HG03060 (cell line): ENCODE results near the gene STKLD1.
"Not testable (repeated sequence)": the region's sequence is repeated elsewhere in the genome, so short reads cannot be mapped to it uniquely, and the experiment has no call there.

Experiments used
- ATAC-seq: cut with Tn5 transposase; IDR thresholded peaks from one replicate; pipeline ENCODE4 v1.9.1; 2021; ENCODE audit warnings: low read depth, moderate number of reproducible peaks; ENCODE audit not compliant: unreplicated experiment

Gene STKLD1

DNA sequence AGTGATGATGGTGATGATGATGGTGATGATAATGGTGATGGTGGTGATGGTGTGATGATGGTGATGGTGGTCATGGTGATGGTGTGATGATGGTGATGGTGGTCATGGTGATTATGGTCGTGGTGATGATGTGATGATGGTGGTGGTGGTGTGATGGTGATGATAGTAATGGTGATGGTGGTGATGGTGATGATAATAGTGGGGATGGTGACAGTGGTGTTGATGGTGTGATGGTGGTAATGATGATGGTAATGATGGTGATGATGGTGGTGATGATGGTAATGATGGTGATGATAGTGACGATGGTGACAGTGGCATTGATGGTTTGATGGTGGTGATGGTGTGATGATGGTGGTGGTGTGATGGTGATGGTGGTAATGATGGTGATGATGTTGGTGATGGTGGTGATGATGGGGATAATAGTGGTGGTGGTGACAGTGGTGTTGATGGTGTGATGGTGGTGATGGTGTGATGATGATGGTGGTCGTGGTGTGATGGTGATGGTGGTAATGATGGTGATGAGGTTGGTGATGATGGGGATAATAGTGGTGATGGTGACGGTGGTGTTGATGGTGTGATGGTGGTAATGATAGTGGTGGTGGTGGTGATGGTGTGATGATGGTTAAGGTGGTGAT is 6.5 kb downstream of the STKLD1 start:
- no peak for ATAC-seq

DNA sequence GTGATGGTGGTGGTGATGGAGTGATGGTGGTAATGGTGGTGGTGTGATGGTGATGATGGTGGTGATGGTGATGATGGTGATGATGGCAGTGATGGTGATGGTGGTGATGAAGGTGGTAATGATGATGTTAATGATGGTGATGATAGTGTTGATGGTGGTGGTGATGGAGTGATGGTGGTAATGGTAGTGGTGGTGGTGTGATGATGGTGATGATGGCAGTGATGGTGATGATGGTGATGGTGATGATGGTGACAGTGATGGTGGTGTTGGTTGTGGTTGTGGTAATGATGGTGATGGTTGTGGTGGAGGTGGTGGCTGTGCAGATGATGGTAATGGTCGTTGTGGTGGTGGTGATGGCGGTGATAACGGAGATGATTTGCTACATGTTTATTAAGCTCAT is 7.3 kb downstream of the STKLD1 start:
- ATAC-seq, result no peak

DNA sequence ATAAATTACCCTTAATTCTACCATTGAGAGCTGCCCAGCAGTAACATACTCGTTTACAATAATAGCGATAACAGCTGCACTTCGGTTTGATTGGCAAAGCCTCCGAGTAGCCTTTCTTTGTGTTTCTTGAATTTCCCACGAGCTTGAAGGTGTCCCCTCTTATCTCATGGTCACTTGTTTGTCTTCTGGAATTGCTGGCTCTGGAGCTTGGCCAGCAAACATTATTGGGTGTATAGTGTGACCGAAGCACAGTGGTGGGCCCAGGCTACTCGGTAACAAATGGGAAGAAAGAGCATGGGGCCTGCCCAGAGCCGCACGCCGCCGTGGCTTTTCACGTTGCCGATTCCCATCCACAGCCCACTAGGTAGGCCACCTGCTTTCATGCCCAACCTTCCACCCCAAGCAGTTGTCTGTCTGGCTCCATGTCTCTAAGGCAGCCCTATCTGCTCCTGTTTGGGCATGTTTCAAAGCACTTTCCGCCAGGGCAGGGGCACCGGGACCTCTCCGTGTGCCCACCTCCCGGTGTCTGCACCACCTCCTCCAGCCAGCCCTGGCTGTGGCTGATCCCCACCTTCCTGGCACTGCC is 8.7 kb downstream of the STKLD1 start:
- no peak for ATAC-seq

DNA sequence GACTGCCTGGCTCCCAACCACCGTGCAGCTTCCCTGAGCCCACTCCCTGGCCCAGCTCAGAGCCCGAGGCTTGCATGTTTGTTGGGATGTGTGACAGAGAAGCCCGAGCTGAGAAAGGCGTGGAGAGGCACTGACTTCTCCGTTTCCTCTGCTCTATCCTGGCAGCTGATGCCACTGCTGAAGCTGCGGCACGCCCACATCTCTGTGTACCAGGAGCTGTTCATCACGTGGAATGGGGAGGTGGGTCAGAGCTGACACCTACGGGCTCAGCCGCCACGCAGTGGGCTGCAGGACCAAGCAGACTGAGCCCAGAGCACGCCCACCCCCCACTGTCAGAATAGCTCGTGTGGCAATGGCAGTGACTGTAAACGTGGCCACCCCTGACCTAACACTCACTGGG is 9.3 kb downstream of the STKLD1 start:
- no peak for ATAC-seq

DNA sequence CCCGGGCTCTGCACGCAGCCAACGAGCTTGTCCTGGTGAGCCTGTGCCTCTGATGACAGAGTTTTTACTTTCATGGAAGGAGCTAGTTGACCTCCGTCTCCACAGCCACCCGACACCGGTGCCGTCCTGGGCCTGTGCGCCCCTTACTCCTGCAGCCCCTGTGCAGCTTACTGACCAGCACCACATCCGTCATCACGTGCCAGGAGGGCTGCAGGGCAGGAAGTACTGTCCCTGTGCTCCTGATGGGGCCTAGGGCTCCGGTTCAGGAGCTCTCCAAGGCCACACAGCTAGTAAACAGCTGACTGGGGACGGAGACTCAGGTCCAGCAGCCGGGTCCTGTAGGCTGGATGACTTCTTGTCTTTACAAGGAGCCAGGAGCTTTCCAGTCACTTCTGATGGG is 10.2 kb downstream of the STKLD1 start:
- no peak for ATAC-seq

DNA sequence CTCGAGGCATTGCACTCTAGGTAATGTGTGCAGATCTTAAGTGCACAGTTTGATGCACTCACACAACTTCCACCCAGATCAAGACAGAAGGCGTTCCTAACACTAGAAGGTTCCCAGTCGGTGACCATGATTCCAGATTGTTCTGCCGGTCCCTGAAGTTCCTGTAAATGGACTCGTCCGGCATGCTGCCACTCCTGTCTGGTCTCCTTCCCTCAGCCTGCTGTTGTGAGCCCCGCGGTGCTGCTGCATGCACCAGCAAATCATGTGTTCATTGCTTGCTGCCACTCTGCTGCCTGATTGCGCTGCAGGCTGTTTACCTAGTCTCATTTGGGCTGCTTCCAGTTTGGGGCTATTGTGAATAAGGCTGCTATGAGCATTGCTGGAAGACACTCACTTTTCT is 11.5 kb downstream of the STKLD1 start:
- no peak for ATAC-seq

DNA sequence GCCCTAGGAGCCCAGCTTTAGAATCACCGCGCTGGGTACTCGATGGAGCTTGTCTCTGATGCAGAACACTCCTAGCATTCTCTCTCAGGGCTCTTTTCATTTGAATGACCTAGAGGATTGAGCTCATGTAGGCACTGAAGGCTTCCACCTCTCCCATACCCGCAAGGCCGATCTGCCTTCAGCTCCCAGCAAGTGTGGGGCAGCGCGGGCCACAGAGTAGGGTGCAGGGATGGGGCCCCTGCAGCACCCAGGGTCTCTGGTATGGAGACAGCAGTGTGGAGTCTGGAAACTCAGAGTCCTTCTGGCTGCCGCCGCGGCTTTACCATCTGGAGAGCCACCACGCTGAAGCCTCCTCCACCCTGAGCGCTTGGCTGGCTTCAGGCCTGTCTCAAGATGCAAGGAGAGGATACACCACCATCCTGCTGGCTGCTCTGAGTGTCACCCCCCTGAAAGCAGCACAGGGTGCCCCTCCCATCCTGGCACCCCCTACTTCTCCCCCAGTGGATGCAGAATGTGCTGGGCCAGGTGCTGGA is 12.9 kb downstream of the STKLD1 start:
- no peak for ATAC-seq

DNA sequence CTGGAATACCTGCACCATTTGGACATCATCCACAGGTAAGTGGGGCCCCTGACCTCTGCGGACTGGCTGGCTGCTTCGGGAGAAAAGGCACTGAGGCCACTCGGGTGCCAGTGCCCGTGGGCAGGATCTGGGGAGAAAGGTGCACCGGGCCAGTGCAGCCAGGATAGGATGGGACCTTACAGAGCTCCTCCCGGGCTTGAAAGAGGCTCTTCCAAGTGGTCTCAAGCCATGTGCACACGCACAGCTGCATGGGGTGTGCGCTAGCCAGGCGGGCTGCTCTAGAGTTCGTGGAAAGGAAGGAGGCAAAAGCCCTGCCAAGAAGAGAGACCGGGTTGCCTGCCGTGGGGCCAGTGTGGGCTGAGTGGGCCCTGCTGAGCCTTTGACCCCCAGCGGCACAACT is 13.4 kb downstream of the STKLD1 start:
- ATAC-seq, result no peak

DNA sequence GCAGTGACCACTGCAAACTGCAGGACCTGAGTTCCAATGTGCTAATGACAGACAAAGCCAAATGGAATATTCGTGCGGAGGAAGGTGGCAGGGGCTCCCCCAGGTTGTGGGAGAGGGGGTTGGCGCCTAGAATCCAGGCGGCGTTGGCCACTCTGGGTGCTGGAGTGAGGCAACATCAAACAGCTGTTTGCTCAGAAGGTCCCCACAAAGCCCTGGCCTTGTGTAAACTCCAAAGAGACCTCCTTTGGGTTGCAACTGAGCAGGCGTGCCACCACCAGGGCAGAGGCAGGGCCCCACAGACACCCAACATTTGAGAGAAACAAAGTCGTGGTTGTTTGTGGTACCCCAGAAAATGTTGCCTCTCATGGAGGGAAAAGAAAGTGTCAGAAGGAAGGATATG is 14.5 kb downstream of the STKLD1 start:
- ATAC-seq, result no peak

DNA sequence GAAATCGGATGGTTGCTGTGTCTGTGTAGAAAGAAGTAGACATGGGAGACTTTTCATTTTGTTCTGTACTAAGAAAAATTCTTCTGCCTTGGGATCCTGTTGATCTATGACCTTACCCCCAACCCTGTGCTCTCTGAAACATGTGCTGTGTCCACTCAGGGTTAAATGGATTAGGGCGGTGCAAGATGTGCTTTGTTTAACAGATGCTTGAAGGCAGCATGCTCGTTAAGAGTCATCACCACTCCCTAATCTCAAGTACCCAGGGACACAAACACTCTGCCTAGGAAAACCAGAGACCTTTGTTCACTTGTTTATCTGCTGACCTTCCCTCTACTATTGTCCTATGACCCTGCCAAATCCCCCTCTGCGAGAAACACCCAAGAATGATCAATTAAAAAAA is 15.3 kb downstream of the STKLD1 start:
- ATAC-seq, result not testable (repeated sequence)

DNA sequence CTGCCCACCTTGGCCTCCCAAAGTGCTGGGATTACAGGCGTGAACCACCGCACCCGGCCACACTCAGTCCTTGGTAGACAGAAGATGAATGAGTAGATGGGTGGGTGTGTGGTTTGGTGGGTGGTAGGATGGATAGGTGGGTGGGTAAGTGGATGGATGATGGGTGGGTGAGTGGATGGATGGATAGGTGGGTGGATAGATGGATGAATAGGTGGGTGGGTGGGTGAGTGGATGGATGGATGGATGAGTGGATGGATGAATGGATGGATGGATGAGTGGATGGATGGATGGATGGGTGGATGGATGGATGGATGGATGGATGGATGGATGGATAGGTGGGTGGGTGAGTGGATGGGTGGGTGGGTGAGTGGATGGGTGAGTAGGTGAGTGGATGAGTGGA is 16.1 kb downstream of the STKLD1 start:
- not testable (repeated sequence) for ATAC-seq

DNA sequence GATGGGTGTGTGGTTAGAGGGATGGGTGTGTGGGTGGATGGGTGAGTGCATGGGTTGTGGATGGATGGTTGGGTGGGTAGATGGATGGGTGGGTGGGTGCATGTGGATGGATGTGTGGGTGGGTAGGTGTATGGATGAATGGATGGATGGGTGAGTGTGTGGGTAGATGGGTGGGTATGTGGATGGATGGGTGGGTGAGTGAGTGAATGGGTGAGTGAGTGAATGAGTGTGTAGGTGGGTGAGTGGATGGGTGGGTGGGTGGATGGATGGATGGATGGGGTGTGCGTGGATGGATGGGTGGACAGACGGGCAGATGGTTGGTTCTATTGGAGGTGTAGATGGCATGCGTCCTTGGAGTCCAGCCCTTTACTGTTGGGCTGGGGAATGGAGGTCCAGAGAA is 17.2 kb downstream of the STKLD1 start:
- no peak for ATAC-seq

DNA sequence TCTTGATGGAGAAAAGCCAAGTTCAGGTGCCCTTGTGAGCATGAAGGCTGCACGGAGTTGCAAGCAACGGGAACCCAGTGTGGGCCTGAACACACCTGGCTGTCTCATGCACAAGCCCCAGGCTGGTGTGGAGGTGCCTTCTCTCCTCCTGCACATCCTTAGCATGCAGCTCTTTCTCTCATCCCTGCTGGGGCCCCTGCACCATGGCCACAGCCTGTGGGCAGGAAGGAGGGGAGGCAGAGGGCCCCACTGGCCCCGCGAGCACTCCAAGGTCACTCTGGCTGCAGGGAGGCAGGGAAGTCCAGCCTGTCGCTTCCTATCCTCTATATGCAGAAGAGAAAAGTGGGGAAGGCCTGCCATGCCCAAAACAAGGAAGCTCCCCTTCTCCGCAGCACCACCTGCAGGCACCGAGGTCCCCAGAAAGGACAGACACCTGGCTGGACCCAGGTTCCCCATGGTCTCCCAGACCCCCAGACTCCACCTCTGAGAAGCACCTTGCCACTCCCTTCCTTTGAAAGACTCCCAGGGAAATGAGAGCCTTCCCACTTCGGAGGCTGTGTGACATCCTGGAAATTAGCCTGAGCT is 18.6 kb downstream of the STKLD1 start:
- no peak for ATAC-seq

DNA sequence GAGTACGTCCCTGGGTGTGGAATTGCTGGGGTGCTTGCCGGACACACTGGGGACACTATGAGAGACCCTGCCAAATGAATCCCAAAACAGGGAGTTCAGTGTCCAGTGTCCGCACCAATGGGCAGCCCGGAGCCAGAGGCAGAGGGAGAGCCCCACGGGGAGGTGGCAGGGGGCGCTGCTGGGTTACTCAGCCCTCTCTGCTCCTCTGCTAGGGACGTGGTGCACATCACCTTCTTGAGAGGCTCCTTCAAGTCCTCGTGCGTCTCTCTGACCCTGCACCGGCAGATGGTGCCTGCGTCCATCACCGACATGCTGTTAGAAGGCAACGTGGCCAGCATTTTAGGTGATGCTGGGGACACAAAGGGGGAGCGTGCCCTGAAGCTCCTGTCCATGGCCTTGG is 20.8 kb downstream of the STKLD1 start:
- no peak for ATAC-seq

DNA sequence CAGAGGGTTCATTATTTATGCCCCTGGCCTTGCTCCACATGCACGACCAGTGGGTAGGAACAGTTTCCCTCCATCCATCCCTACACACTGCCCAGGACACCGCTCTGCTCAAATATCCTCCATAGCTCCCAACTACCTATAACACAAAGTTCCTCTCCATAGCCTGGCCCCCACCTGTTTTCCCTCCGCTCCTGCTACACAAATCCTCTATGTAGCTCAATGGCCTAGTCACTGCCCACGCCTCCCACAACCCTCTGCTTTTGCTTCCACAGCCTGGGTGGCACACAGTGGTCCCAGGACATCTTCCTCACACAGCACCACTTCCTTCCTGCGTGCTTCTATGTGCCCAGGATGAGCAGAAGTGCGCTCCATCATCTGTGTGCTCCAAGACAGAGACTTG is 21.2 kb downstream of the STKLD1 start:
- ATAC-seq, result no peak

DNA sequence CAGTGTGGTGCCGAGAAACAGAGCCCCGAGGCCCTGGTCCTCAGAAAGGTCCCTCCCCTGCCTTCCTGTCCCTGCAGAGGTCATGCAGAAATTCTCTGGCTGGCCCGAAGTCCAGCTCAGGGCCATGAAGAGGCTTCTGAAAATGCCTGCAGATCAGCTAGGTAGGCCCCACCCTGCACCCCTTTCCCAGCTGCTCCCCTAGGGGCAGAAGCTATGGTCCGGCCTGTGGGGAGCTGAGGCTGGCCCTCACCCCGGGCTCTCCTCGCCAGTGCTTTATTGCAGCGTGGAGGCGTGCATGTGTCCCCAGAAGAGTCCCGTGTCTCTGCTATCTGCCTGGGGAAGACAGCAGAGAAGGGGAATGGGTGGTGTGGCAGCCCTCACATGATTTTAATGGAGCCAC is 21.7 kb downstream of the STKLD1 start:
- ATAC-seq, result no peak

DNA sequence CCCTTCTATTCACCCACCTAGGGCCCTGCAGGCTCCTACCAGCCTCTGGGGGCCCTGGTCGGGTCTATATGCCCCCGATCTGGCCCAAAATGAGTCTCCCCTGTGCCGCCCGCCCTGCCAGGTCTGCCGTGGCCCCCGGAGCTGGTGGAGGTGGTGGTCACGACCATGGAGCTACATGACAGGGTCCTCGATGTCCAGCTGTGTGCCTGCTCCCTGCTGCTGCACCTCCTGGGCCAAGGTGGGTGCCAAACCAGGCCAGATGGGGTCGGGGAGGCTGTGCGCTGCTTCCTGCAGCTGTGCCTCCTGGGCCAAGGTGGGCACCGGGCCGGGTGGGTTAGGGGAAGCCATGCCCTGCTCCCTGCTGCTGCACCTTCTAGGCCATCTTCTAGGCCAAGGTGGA is 24.1 kb downstream of the STKLD1 start:
- no peak for ATAC-seq

DNA sequence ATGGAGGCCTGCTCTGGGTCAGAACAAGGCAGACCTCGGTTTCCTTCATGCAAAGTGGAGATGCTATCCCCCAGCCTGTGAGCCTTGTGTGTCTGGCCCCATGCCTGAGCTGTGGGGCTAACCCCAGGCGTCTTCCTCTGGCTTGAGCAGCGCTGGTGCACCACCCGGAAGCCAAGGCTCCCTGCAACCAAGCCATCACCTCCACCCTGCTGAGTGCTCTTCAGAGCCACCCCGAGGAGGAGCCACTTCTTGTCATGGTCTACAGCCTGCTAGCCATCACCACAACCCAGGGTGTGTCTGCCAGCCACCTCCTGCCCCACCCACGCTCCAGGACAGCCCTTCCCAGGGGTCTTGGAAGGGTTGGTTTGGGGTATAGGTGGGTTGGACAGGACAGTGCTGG is 25.4 kb downstream of the STKLD1 start:
- ATAC-seq, result no peak

DNA sequence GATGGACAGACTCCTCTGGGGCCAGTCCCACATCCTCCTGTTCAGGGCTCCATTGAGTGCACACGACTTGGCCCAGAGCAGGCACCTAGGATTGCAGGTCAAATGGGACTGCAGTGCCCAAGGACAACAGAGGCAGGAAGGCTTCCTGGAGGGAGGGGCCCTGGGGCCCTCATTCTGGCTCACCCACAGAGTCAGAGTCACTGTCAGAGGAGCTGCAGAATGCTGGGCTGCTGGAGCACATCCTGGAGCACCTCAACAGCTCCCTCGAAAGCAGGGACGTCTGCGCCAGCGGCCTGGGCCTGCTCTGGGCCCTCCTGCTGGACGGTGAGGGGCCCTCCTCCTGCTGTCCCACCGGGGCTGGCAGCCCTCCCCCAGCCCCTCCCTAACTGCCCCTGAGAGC is 26.5 kb downstream of the STKLD1 start:
- no peak for ATAC-seq

DNA sequence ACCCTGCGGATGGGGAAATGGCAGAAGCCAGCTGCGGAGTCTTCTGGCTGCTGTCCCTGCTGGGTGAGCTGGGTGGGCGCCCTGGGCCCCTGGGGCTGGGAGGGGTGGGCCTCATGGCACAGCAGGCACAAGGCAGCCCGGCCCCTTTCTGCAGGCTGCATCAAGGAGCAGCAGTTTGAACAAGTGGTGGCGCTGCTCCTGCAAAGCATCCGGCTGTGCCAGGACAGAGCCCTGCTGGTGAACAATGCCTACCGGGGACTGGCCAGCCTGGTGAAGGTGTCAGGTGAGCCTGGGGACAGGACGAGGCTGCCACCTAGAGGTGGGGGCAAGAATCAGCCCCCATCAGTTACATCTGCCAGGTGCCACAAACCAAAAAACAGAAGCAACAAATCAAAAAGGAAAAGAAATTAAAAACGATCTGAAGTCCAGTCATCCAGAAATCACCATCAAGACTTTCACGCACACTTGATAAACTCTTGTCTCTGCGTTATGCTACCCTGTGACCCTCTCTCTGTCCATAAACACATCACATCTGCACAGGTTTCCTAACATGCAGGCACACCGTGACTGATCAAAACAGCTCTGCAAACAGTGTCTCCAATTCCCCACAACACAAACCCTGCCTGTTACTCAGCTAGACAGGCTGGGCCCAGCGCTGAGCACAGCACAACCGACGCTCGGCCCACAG is 27.7 kb downstream of the STKLD1 start:
- no peak for ATAC-seq

DNA sequence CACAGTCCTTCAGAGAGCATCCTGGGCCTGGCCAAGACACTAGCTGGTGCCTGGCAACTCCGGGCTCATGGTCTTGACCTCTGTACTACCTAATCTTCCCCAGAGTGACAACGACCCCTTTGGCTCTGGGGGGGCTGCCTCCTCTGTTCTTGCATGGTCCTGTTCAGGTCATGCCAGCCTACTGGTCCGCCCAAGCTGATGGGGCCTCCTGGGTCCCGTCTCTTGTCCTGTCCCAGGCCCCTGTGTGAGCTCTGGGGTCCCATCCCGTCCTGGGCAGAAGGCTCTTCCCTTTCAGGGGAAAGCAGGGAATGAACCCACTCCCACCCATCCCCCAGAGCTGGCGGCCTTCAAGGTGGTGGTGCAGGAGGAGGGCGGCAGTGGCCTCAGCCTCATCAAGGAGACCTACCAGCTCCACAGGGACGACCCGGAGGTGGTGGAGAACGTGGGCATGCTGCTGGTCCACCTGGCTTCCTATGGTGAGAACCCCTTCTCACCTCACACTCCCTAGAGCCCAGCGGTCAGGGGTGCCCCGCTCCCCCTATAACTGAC is 28.4 kb downstream of the STKLD1 start:
- no peak for ATAC-seq
